Liver (tissue), 9 donors: ENCODE measurements around the gene UCN3. TPM values are rescaled to one million over a fixed set of nuclear protein-coding genes. Genes with fewer than 3 reads are reported as not detected.
"Not testable (repeated sequence)": the region's sequence is repeated elsewhere in the genome, so short reads cannot be mapped to it uniquely, and the experiment has no call there.

ENCODE experiments used
- DNase-seq: peaks from one replicate; pipeline ENCODE4 v3.0.0-alpha.2; 2017; ENCODE audit warnings: low spot score
- H3K27ac ChIP-seq, 2 donors: one replicate each; pipeline ENCODE4 v1.7.0; 2013; ENCODE audit warnings: inconsistent platforms in 2 of 2, low read length in 2 of 2, control low read depth in 1 of 2, low read depth in 1 of 2, mild to moderate bottlenecking in 1 of 2
- H3K27me3 ChIP-seq, 4 donors: one replicate each; pipeline versions ENCODE4 v1.6.1 to v1.7.0; 2013; ENCODE audit warnings: low read length in 3 of 4, inconsistent platforms in 1 of 4, mild to moderate bottlenecking in 1 of 4, moderate library complexity in 1 of 4; ENCODE audit not compliant: control insufficient read depth in 4 of 4, insufficient read depth in 4 of 4
- H3K36me3 ChIP-seq, 4 donors: one replicate each; pipeline versions ENCODE4 v1.6.1 to v1.7.0; 2013; ENCODE audit warnings: low read length in 3 of 4, mild to moderate bottlenecking in 3 of 4, low read depth in 1 of 4, moderate library complexity in 1 of 4; ENCODE audit not compliant: control insufficient read depth in 4 of 4, insufficient read depth in 3 of 4
- H3K4me1 ChIP-seq, 4 donors: one replicate each; pipeline versions ENCODE4 v1.6.1 to v1.7.0; 2013; ENCODE audit warnings: low read length in 3 of 4, mild to moderate bottlenecking in 3 of 4, moderate library complexity in 1 of 4; ENCODE audit not compliant: control insufficient read depth in 4 of 4, insufficient read depth in 4 of 4
- H3K4me3 ChIP-seq, 3 donors: one replicate each; pipeline versions ENCODE4 v1.6.1 to v1.7.0; 2013; ENCODE audit warnings: low read length in 3 of 3, control low read depth in 1 of 3, low read depth in 1 of 3, mild to moderate bottlenecking in 1 of 3
- H3K9ac ChIP-seq, 2 donors: one replicate each; pipeline ENCODE4 v1.7.0; 2013; ENCODE audit warnings: low read length in 2 of 2, mild to moderate bottlenecking in 2 of 2, moderate library complexity in 2 of 2, control low read depth in 1 of 2, low read depth in 1 of 2
- H3K9me3 ChIP-seq, 4 donors: one replicate each; pipeline versions ENCODE4 v1.6.1 to v1.7.0; 2013; ENCODE audit warnings: low read length in 3 of 4; ENCODE audit not compliant: control insufficient read depth in 4 of 4
- EGR1 ChIP-seq, 2 donors: IDR thresholded peaks; 2 replicates each; pipeline ENCODE4 v1.6.1; 2016 to 2018; ENCODE audit warnings: antibody characterized with exemption in 2 of 2, low read depth in 2 of 2
- FOXA2 ChIP-seq: IDR thresholded peaks from 2 replicates; pipeline ENCODE4 v1.6.1; 2016; ENCODE audit warnings: antibody characterized with exemption
- GABPA ChIP-seq, 2 donors: IDR thresholded peaks in 1 of 2; conservative IDR thresholded peaks in 1 of 2; 2 replicates each; pipeline ENCODE4 v1.6.1; 2016; ENCODE audit warnings: antibody characterized with exemption in 2 of 2, mild to moderate bottlenecking in 1 of 2, moderate library complexity in 1 of 2
- HNF4A ChIP-seq, 2 donors: conservative IDR thresholded peaks; 2 replicates each; pipeline ENCODE4 v1.6.1; 2016; ENCODE audit warnings: antibody characterized with exemption in 2 of 2, mild to moderate bottlenecking in 2 of 2
- HNF4G ChIP-seq: IDR thresholded peaks from 2 replicates; pipeline ENCODE4 v1.6.1; 2016; ENCODE audit warnings: antibody characterized with exemption
- JUND ChIP-seq, 2 donors: IDR thresholded peaks; 2 replicates each; pipeline ENCODE4 v1.6.1; 2016; ENCODE audit warnings: antibody characterized with exemption in 2 of 2
- NR2F2 ChIP-seq: IDR thresholded peaks from 2 replicates; pipeline ENCODE4 v1.6.1; 2016; ENCODE audit warnings: antibody characterized with exemption
- RAD21 ChIP-seq, 2 donors: IDR thresholded peaks; 2 replicates each; pipeline ENCODE4 v1.6.1; 2016; ENCODE audit warnings: antibody characterized with exemption in 2 of 2, mild to moderate bottlenecking in 2 of 2
- RXRA ChIP-seq, 2 donors: IDR thresholded peaks; 2 replicates each; pipeline ENCODE4 v1.6.1; 2017 to 2018; ENCODE audit warnings: antibody characterized with exemption in 2 of 2, mild to moderate bottlenecking in 1 of 2
- SP1 ChIP-seq: IDR thresholded peaks from 2 replicates; pipeline ENCODE4 v1.6.1; 2018; ENCODE audit warnings: antibody characterized with exemption, mild to moderate bottlenecking
- TAF1 ChIP-seq: conservative IDR thresholded peaks from 2 replicates; pipeline ENCODE4 v1.6.1; 2016; ENCODE audit warnings: antibody characterized with exemption, mild to moderate bottlenecking
- WGBS: extraction: QIAGEN DNeasy Blood & Tissue Kit; methylation state at CpG from one replicate; pipeline ENCODE4 v1.1.7; 2013; 5-methylcytosine and 5-hydroxymethylcytosine counted together
- polyA plus RNA-seq, 2 donors: library from polyadenylated mRNA; stranded (reverse) in 1 of 2; unstranded in 1 of 2; fragments of 200-250 nt in 1 of 2; fragments of >200 nt in 1 of 2; fragmentation: Nextera tagmentation in 1 of 2; extraction: Ambion mirVana in 1 of 2; gene quantifications; one replicate each; pipeline versions ENCODE4 v1.2.1 to v1.2.3, GENCODE V29; 2013 to 2015
- total RNA-seq, 2 donors: library from RNA; depleted of rRNA; stranded (reverse); fragments of >200 nt; gene quantifications; one replicate each; pipeline ENCODE4 v1.2.3, GENCODE V29; 2014
- TF ChIP-seq, protein P1 (sequence below): IDR thresholded peaks from 2 replicates; pipeline ENCODE4 v1.6.1; 2016; ENCODE audit warnings: antibody characterized with exemption
- TF ChIP-seq, protein P2 (sequence below): IDR thresholded peaks from 2 replicates; pipeline ENCODE4 v1.6.1; 2016; ENCODE audit warnings: antibody characterized with exemption
- TF ChIP-seq, protein P3 (sequence below): fragments of 150-350 bp; IDR thresholded peaks from 2 replicates; pipeline ENCODE4 v1.5.1; 2017; ENCODE audit warnings: improper control_type of control experiment, low read depth, low read length; ENCODE audit not compliant: missing input control
- TF ChIP-seq, protein P4 (sequence below): IDR thresholded peaks from 2 replicates; pipeline ENCODE4 v1.6.1; 2016; ENCODE audit warnings: antibody characterized with exemption
- donor health status: healthy.
- donor health status: healthy.
- donor health status: healthy.
- donor health status: healthy.
- donor health status: healthy.

The UCN3 gene
- total and polyA plus RNA-seq, 4 donors, result 0.23 TPM; not detected in 3

DNA sequence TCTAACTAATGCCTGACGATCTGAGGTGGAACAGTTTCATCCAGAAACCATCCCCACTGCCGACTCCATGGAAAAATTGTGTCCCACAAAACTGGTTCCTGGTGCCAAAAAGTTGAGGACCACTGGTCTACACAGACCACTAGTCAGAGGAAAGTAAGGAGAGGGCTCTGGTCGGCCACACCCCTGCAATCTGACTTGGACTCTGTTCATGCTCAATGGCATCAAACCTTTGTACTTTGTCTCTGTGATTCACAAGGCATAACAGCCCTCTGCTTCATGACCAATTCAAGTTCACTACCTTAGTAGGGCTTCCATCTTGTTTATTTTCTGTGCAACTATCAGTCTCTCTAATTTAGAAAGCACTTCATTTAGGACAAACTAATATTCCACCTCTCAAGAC is 38.0 kb downstream of the UCN3 start:
- Histone ChIP-seq H3K9me3 (no peaks in the 10 kb centered on the region), H3K27ac (no peak overlapping the region), H3K27me3 (no peaks in the 10 kb centered on the region), H3K36me3 (no peaks in the 10 kb centered on the region), H3K4me3 (no peak overlapping the region), H3K4me1 (no peaks in the 10 kb centered on the region), H3K9ac (no peak overlapping the region)
- WGBS, result 79% methylated on average over 3 of the region's 3 CpGs
- TF ChIP-seq, protein P1, sequence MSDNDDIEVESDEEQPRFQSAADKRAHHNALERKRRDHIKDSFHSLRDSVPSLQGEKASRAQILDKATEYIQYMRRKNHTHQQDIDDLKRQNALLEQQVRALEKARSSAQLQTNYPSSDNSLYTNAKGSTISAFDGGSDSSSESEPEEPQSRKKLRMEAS, result no peak
- TF ChIP-seq SP1 (no peak), RAD21 (IDR thresholded peaks at IDR 0.05) (no peak), TAF1 (no peak), HNF4A (conservative IDR thresholded peaks at IDR 0.05) (peak; percentile 66 to 67)
- no peak for DNase-seq

DNA sequence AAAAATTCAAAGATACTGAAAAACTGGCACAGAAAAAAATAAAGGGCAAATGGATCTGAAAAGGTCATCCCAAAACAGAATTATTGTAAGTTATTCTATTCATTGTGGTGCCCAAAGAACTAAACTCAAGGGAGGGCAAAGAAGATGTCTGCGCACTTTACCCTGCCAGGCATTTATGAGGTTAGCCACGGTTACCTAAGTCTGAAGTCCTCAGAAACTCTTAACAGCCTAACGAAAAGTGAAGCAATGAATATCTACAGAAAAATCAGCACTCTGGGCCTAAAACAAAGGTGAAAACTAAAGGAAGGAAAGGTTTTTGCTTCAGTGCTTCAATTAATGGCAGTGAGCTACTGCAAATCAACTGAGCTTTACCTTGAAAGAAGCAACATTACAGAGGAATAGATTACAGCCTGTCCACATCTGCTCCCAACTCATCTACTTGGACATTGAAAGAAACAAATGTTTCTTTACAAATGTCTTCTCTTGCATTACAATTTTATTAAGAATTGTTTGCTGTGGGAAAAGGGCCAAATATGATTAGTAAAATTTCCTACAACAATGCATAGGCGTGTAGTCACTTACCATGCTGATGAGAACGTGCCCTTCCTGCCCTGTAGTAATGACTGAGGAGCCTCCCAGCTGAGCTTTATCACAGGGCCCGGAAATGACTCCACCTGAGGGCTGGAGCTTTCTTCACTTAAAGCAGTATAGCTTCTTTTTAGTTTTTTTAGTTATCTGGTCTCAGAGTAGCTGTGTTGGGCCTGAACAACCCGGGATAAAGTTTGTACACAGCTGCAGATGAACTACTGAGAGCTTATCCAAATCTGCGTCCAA is 39.7 kb downstream of the UCN3 start, which contains the start of gene TUBAL3:
TSS of gene TUBAL3 (minus strand) at position 621 of the 834 bp plus-strand sequence. CDS start at position 585, 36 bp downstream.
- Histone ChIP-seq H3K9ac (no peak within 1 kb of the TSS), H3K27me3 (no peaks in the 10 kb centered on the region), H3K9me3 (no peaks in the 10 kb centered on the region), H3K27ac (no peak within 1 kb of the TSS), H3K4me1 (no peaks in the 10 kb centered on the region), H3K4me3 (no peak within 1 kb of the TSS), H3K36me3 (no peaks in the 10 kb centered on the region)
- WGBS, result 71% methylated on average over 8 of the region's 8 CpGs
- TF ChIP-seq JUND (IDR thresholded peaks at IDR 0.05) (no peak), HNF4G (no peak)
- TF ChIP-seq, protein P2, sequence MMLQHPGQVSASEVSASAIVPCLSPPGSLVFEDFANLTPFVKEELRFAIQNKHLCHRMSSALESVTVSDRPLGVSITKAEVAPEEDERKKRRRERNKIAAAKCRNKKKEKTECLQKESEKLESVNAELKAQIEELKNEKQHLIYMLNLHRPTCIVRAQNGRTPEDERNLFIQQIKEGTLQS, result no peak
- DNase-seq, result no peak

DNA sequence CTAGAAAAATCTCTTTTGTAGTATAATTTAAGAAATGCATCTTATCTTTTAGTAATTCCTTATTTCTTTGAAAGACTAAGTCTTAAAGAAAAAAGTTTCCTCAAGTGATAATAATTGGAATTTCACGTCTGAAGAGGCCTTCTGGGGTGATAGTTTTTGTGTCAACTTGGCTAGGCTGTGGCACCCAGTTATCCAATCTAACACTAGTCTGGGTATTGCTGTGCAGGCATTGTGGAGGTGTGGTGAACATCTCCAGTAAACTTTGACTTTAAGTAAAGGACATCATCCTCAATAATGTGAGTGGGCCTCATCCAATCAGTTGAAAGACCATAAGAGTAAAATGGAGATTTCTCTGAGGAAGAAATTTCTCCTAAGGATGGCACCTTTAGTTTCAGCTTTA is 42.2 kb downstream of the UCN3 start:
- TF ChIP-seq JUND (IDR thresholded peaks at IDR 0.05) (no peak), HNF4A (conservative IDR thresholded peaks at IDR 0.05) (no peak), GABPA (IDR thresholded peaks at IDR 0.05 in 1 of 2, conservative IDR thresholded peaks at IDR 0.05 in 1 of 2) (no peak), RXRA (IDR thresholded peaks at IDR 0.05) (no peak), EGR1 (IDR thresholded peaks at IDR 0.05; ENCODE audit: low read depth in 2 of 2) (no peak), HNF4G (no peak), SP1 (no peak), FOXA2 (no peak), RAD21 (IDR thresholded peaks at IDR 0.05) (no peak), NR2F2 (no peak)
- TF ChIP-seq, protein P3, sequence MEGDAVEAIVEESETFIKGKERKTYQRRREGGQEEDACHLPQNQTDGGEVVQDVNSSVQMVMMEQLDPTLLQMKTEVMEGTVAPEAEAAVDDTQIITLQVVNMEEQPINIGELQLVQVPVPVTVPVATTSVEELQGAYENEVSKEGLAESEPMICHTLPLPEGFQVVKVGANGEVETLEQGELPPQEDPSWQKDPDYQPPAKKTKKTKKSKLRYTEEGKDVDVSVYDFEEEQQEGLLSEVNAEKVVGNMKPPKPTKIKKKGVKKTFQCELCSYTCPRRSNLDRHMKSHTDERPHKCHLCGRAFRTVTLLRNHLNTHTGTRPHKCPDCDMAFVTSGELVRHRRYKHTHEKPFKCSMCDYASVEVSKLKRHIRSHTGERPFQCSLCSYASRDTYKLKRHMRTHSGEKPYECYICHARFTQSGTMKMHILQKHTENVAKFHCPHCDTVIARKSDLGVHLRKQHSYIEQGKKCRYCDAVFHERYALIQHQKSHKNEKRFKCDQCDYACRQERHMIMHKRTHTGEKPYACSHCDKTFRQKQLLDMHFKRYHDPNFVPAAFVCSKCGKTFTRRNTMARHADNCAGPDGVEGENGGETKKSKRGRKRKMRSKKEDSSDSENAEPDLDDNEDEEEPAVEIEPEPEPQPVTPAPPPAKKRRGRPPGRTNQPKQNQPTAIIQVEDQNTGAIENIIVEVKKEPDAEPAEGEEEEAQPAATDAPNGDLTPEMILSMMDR, result no peak
- TF ChIP-seq, protein P1, result no peak
- TF ChIP-seq, protein P4, sequence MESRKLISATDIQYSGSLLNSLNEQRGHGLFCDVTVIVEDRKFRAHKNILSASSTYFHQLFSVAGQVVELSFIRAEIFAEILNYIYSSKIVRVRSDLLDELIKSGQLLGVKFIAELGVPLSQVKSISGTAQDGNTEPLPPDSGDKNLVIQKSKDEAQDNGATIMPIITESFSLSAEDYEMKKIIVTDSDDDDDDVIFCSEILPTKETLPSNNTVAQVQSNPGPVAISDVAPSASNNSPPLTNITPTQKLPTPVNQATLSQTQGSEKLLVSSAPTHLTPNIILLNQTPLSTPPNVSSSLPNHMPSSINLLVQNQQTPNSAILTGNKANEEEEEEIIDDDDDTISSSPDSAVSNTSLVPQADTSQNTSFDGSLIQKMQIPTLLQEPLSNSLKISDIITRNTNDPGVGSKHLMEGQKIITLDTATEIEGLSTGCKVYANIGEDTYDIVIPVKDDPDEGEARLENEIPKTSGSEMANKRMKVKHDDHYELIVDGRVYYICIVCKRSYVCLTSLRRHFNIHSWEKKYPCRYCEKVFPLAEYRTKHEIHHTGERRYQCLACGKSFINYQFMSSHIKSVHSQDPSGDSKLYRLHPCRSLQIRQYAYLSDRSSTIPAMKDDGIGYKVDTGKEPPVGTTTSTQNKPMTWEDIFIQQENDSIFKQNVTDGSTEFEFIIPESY, result no peak
- Histone ChIP-seq H3K36me3 (no peaks in the 10 kb centered on the region), H3K27ac (no peak overlapping the region), H3K4me3 (no peak overlapping the region), H3K9ac (no peak overlapping the region), H3K4me1 (peaks cover 0 to 2% (median under 1%) of the 10 kb centered on the region in 4 donors), H3K9me3 (peaks cover 0 to 3% (median 0%) of the 10 kb centered on the region in 4 donors), H3K27me3 (no peaks in the 10 kb centered on the region)
- WGBS, result 68% methylated on average over 1 of the region's 1 CpG
- no peak for DNase-seq

DNA sequence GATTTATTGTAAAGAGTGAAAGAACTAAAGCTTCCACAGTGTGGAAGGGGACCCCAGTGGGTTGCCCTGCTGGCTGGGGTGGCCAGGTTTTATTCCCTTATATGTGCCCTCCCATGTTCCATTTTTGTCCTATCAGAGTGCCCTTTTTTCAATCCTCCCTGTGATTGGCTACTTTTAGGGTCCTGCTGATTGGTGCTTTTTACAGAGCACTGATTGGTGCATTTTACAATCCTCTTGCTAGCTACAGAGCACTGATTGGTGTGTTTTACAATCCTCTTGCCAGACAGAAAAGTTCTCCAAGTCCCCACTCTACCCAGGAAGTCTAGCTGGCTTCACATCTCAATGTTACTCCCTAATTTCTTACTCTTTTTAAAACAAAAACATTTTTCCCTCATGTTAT is 46.0 kb downstream of the UCN3 start:
- not testable (repeated sequence) for DNase-seq

More for the DNA sequence above, 46.0 kb downstream of the UCN3 start:
- not testable (repeated sequence) for H3K27ac ChIP-seq, H3K4me3 ChIP-seq, H3K36me3 ChIP-seq, H3K9me3 ChIP-seq, H3K27me3 ChIP-seq, H3K9ac ChIP-seq
- H3K4me1 ChIP-seq, result peaks cover 2 to 15% (median 10%) of the 10 kb centered on the region in 4 donors
